Kidney (tissue), 14 donors: Measurements from ENCODE around the gene C1QTNF6. TPM values are rescaled to one million over a fixed set of nuclear protein-coding genes. Genes with fewer than 3 reads are reported as not detected.

Experiments
- DNase-seq, 5 donors: peaks; one replicate each; pipeline ENCODE4 v3.0.0-alpha.2; 2013 to 2020
- FAIRE-seq: peaks from 2 replicates; lab custom pipeline; 2012; peaks lifted over from hg19 to GRCh38; lab: Jason Lieb, UNC
- H3K27ac ChIP-seq, 2 donors: one replicate each; pipeline ENCODE4 v1.7.0; 2013; ENCODE audit warnings: low read depth in 2 of 2, low read length in 2 of 2, inconsistent platforms in 1 of 2
- H3K27me3 ChIP-seq: one replicate; pipeline ENCODE4 v1.7.1; 2013; ENCODE audit warnings: low read length, inconsistent platforms; ENCODE audit not compliant: control insufficient read depth, insufficient read depth
- H3K36me3 ChIP-seq, 3 donors: one replicate each; pipeline versions ENCODE4 v1.7.0 to v1.7.1; 2013; ENCODE audit warnings: low read length in 3 of 3, control low read depth in 1 of 3, inconsistent platforms in 1 of 3; ENCODE audit not compliant: insufficient read depth in 3 of 3, control insufficient read depth in 2 of 3
- H3K4me1 ChIP-seq, 3 donors: one replicate each; pipeline versions ENCODE4 v1.7.0 to v1.7.1; 2013; ENCODE audit warnings: low read length in 3 of 3, inconsistent platforms in 1 of 3, low read depth in 1 of 3; ENCODE audit not compliant: control insufficient read depth in 2 of 3, insufficient read depth in 2 of 3
- H3K4me3 ChIP-seq, 3 donors: one replicate each; pipeline versions ENCODE4 v1.7.0 to v1.8.1; 2013; ENCODE audit warnings: low read length in 3 of 3, control low read depth in 1 of 3, inconsistent platforms in 1 of 3
- H3K9ac ChIP-seq, 3 donors: one replicate each; pipeline versions ENCODE4 v1.7.0 to v1.7.1; 2013; ENCODE audit warnings: low read length in 3 of 3, control low read depth in 1 of 3, inconsistent platforms in 1 of 3
- H3K9me3 ChIP-seq, 3 donors: one replicate each; pipeline versions ENCODE4 v1.7.0 to v1.7.1; 2013; ENCODE audit warnings: low read length in 3 of 3, control low read depth in 1 of 3, inconsistent platforms in 1 of 3; ENCODE audit not compliant: control insufficient read depth in 2 of 3, insufficient read depth in 1 of 3
- intact Hi-C: fragments of 100-400 bp; cut with DNase I; formaldehyde crosslinking; loops from one replicate; pipeline ENCODE4 v1.11.1; 2022
- polyA plus RNA-seq: library from polyadenylated mRNA; stranded (reverse); fragments of 350-450 nt; fragmentation: Illumina TruSeq; extraction: RNeasy Lipid Tissue Mini Kit (QIAGEN cat#74804); gene quantifications from one replicate; pipeline ENCODE4 v1.2.3, GENCODE V29; 2014; ENCODE audit warnings: low read depth, low replicate concordance; ENCODE audit not compliant: insufficient read depth
- total RNA-seq: library from RNA; stranded (reverse); fragmentation: NEBNext Ultra II Directional; extraction: Animal tissue kit (Norgen Biotek cat#: 25700); gene quantifications from one replicate; pipeline ENCODE4 v1.2.1, GENCODE V29; 2021
- TF ChIP-seq, protein P1 (sequence below): IDR thresholded peaks from 3 replicates; pipeline ENCODE4 v1.5.1; 2012; ENCODE audit warnings: mild to moderate bottlenecking, moderate library complexity, borderline replicate concordance; ENCODE audit not compliant: insufficient read depth; ENCODE audit errors: extremely low read depth
- donor health status: control.
- donor health status: control.
- donor health status: control.
- donor health status: control.
- donor health status: control.
- donor health status: DM: yes; HTN: yes; CAD: no.
- donor health status: Normal renal cell carcinoma (clear cell type).

C1QTNF6 gene
- total and polyA plus RNA-seq, 2 donors from 2014 or later = 3.2 to 8.0 TPM

DNA sequence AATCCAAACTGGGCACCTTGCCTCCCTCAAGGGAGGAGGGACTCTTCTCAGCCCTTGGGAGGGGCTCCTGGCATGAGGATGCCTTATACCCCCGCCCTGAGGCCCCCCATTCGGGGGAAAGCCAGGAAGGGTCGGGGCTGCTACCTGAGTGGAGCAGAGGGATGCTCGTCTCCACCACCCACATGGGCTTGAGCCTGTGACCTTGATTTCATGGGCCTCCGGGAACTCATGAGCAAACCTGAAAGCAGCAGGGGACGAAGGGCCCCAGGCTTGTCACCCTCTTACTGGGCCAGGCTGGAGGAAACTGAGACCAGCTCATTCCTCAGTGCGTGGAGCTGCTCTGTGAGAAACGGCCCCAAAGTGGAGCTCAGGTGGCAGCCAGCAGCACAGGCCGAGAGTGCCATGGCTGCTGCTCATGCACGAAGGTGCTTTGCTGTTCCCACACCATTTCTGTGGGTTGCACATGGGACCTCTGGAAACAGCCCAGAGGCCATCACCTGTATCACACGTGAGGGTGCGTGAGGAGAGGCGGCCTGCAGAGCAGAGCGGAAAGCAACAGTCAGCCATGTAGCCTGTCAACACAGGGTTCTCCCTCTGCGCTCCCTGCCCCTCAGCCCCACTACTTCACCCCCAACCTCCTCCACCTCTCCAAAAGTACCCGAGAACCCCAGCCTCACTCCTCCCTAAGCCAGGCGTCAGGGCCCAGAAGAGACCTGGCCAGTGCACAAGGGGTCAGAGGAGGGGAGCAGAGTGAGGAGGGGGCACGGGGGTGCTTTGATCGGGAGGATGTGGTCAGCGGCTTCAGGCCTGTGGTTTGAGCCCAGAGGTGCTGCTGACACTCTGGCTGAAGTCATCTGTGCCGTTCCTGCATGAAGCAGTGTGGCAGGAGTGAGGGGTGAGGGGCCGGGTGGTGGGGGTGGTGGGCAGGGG is 24.2 kb downstream of the C1QTNF6 start:
- H3K27ac ChIP-seq = no peak overlapping the region

DNA sequence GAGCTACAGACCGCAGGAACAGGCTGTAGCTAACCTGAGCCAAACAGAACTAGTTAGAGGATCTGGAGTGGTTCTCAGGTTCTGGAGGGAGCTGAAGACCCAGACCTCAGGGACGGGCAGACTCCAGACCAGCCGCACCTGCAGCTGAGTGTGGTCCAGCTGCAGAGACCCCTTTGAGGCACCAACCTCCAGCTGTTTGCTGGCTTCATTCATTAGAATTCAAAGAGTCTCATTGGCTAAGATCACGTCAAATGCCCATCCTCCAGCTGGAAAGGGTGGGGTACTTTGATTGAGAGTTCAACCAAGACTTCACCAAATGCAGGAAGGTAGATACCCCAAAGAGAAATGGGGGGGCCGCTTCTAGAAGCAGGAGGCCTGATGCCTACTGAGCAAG is 25.0 kb downstream of the C1QTNF6 start:
- Histone ChIP-seq H3K4me3 (no peak overlapping the region), H3K36me3 (no peaks in the 10 kb centered on the region), H3K27me3 (no peaks in the 10 kb centered on the region), H3K27ac (no peak overlapping the region), H3K9me3 (no peaks in the 10 kb centered on the region), H3K4me1 (peaks cover 0 to 14% (median 7%) of the 10 kb centered on the region in 3 donors), H3K9ac (no peak overlapping the region)
- no peak for FAIRE-seq
- no peak for DNase-seq
- intact Hi-C loops = no loop called here
- TF ChIP-seq, protein P1, sequence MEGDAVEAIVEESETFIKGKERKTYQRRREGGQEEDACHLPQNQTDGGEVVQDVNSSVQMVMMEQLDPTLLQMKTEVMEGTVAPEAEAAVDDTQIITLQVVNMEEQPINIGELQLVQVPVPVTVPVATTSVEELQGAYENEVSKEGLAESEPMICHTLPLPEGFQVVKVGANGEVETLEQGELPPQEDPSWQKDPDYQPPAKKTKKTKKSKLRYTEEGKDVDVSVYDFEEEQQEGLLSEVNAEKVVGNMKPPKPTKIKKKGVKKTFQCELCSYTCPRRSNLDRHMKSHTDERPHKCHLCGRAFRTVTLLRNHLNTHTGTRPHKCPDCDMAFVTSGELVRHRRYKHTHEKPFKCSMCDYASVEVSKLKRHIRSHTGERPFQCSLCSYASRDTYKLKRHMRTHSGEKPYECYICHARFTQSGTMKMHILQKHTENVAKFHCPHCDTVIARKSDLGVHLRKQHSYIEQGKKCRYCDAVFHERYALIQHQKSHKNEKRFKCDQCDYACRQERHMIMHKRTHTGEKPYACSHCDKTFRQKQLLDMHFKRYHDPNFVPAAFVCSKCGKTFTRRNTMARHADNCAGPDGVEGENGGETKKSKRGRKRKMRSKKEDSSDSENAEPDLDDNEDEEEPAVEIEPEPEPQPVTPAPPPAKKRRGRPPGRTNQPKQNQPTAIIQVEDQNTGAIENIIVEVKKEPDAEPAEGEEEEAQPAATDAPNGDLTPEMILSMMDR = no peak

More for the DNA sequence above, 24.2 kb downstream of the C1QTNF6 start:
- Histone ChIP-seq H3K4me1 (peaks cover 0 to 16% (median 8%) of the 10 kb centered on the region in 3 donors), H3K27me3 (no peaks in the 10 kb centered on the region), H3K36me3 (no peaks in the 10 kb centered on the region), H3K9me3 (no peaks in the 10 kb centered on the region), H3K4me3 (no peak overlapping the region), H3K9ac (no peak overlapping the region)
- no peak for FAIRE-seq
- TF ChIP-seq, protein P1 = no peak
- peak in 1 of 5 donors; percentile 58 for DNase-seq
- intact Hi-C loops = no loop called here

DNA sequence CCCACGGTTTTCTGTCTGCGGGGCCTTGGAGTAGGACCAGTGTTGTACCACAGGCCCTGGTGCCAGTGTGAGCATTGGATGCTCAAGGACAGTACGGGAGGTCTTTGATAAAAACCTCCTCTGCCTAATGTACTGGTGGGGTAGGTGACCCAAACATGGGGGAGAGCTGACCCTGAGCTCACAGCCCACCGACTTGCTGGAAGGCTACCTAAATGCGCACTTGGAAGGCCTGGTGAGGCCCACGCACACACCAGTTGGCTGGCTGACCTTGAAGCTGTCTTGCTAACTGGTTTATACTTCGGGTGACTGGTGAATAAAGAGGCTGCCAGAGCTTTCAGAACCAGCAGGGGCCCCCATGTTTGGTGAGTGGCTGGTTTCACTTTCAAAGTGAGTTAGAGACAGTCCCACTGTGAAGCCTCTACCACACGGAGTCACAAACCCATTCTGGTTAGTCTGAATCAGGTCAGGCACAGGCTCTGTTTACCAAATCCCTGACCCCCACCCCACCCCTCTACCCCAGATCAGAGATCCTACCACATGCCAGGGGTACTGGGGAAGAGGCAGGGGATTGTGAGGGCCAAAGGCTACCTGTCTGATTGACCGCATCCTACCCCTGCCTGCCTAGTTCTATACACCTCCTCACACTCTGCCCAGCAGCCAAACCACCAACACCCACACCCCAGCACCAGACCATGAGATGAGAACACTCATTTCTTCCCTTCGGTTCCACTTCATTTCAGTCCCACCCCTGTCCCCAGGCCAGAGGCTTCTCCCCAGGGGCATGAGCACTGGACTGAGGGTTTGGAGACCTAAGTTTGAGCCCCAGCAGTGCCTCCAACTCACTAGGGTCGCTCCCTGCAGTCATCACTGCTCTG is 25.6 kb downstream of the C1QTNF6 start:
- no peaks in the 10 kb centered on the region for H3K27me3 ChIP-seq
- TF ChIP-seq, protein P1 = no peak
- H3K4me1 ChIP-seq = peaks cover 0 to 9% (median under 1%) of the 10 kb centered on the region in 3 donors
- intact Hi-C loops = no loop called here
- H3K36me3 ChIP-seq = no peaks in the 10 kb centered on the region
- DNase-seq (peak in 1 of 5 donors; percentile 58), FAIRE-seq (no peak)
- no peak overlapping the region for H3K4me3 ChIP-seq
- H3K27ac ChIP-seq = no peak overlapping the region
- no peak overlapping the region for H3K9ac ChIP-seq
- H3K9me3 ChIP-seq = no peaks in the 10 kb centered on the region
